Occipital lobe (tissue), 2 donors: ENCODE data around the gene ARTN. TPM values are rescaled to one million over a fixed set of nuclear protein-coding genes. Genes with fewer than 3 reads are reported as not detected.
A peak's percentile ranks its signal among the peaks of the same experiment; 100 is the strongest.

Experiments
- DNase-seq: peaks from one replicate; lab custom pipeline; 2025; lab: John Stamatoyannopoulos, UW
- total RNA-seq: library from RNA; depleted of rRNA; stranded (reverse); fragments of >200 nt; gene quantifications from one replicate; pipeline ENCODE4 v1.2.3, GENCODE V29; 2014

The ARTN gene
- total RNA-seq, 1 donor from 2014 or later = 0.62 TPM

DNA sequence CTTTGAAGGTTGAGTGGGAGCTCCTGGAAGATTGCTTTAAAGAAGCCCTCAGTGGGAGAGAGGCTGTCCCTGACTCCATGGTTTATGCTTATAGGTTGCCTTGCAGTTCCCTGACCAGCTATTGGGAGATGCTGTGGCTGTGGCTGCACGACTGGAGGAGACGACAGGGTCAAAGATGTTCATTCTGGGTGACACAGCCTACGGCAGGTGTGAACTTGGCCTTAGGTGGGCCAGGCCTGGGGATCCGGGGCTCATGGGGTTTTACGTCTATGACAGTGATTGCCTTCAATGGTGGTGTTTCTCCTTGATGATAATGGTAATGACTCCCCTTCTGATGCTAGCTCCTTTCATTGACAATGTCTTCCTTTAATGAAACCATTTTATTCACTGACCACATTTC lies 36.9 kb downstream of the ARTN start:
- no peak for DNase-seq

DNA sequence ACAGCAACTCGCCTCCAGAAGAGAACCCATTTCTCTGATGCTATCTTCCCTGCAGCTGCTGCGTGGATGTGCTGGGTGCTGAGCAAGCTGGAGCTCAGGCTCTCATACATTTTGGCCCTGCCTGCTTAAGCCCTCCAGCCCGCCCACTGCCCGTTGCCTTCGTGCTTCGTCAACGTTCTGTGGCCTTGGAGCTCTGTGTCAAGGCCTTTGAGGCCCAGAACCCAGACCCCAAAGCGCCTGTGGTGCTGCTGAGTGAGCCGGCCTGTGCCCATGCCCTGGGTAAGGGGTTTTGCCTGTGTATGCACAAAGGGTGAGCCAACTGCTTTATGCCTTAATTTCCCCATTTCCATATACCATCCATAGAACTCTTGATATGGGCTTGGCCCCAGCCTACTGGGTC lies 37.3 kb downstream of the ARTN start:
- no peak for DNase-seq

DNA sequence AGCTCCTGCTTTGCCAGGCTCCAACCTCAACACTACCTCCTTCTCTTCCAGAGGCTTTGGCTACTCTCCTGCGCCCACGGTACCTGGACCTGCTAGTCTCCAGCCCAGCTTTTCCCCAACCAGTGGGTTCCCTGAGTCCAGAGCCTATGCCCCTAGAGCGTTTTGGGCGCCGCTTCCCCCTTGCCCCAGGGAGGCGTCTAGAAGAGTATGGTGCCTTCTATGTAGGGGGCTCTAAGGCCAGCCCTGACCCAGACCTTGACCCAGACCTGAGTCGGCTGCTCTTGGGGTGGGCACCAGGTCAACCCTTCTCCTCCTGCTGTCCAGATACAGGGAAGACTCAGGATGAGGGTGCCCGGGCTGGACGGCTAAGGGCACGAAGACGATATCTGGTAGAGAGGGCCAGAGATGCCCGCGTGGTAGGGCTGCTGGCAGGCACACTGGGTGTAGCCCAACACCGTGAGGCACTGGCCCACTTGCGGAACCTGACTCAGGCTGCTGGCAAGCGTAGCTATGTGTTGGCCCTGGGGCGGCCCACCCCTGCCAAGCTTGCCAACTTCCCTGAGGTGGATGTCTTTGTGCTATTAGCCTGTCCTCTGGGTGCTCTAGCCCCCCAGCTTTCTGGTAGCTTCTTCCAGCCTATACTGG lies 37.9 kb downstream of the ARTN start:
- DNase-seq = no peak

DNA sequence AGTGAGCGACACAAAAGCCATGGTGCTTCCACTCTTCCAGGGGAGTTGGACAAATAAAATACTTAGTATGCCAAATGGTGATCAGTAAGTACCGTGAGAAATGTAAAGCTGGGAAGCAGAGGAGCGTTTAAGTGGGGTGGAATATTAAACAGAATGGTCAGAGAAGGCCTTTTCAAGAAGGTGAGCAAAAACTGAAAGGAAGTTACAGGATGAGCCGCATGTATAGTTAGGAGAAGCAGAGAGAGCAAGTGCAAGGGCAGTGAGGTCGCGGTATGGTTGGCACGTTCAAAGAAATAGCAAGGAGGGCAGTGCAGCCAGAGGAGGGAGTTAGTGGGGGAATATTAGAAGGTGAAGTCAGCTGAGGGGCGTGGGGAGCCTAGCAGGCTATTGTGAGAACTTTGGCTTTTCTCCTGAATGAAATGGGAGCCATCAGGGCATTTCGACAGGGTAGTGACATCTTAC lies 40.4 kb downstream of the ARTN start:
- no peak for DNase-seq

DNA sequence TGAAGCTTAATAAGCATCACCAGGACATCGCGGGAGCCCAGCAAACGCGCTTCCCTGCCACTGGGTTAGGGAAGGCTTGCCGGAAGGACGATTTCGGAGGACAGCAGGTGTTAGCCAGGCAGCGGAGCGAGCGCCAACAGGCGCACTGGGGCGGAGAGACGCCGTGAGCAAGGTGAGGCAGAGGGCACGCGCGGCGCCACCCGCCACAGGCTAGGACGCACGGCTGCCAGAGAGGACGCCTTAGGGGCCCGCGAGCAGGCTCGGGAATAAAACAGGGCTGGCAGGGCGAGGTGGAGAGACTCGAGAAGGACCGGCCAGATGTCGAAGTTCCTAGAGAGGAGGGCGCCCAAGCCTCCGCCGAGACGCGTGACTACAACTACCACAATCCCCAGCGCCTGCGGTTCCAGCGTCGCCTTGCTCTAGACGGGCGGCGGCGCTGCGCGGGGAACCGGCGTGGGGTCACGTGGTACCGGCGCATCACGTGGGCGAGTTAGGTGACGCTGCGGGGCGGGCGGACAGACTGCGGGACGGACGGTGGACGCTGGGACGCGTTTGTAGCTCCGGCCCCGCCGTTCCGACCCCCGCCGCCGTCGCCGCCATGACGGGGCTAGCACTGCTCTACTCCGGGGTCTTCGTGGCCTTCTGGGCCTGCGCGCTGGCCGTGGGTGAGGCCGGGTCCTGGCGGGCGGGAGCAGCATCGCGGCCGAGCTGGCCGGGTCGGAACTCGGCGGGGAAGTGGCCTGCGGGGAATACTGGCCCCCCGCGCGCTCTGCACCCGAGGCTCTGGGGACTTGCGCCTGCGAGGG lies 41.0 kb downstream of the ARTN start, which contains the start of gene ATP6V0B:
Gene ATP6V0B (plus strand): TSS at position 518 of the 806 bp plus-strand sequence. CDS start 81 bp downstream, at position 599.
- DNase-seq = peak; percentile 95

DNA sequence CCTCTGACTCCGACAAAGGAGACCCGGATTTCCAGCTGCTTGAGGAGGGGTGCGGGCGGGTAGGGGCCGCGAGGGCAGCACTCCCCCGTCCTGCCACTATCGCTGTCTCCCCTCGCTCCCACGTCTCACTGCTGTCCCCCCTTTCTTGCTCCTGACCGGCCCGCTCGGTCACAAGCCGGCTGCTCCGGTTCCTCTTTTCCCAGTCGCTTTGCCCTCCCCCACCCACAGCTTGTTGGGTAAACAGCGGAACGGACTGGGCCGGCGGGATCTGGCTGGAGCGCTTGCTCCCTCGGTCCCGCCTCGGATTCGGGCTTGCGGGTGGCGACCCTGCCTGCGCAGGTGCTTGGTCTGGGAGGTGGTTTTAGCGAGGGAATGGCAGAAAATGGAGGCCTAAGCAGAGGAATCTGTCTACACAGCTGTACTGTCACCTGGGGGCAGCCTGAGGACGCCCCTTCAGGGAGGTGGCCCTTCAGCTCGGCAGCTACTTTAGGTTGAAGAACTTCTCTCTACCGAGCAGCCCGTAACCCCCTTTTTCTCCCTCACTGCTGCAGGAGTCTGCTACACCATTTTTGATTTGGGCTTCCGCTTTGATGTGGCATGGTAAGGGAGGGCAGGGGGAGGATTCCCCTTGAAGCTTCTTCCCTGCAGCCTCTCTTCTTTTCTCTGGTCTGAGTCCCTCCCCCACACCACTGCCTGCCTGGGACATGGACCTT lies 41.8 kb downstream of the ARTN start:
- peak; percentile 17 for DNase-seq

DNA sequence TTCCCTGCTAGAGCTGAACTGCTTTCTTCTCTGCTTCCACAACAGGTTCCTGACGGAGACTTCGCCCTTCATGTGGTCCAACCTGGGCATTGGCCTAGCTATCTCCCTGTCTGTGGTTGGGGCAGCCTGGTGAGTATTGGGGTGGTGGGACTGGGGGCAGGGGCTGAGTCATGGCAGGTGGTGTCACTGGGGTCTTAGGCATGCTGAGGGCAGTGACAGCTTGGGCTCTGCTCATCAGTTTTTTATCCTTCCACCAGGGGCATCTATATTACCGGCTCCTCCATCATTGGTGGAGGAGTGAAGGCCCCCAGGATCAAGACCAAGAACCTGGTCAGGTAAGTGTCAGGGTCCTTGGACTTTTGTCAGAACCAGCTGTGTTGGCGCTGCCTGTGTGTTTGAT lies 42.4 kb downstream of the ARTN start:
- DNase-seq = no peak

DNA sequence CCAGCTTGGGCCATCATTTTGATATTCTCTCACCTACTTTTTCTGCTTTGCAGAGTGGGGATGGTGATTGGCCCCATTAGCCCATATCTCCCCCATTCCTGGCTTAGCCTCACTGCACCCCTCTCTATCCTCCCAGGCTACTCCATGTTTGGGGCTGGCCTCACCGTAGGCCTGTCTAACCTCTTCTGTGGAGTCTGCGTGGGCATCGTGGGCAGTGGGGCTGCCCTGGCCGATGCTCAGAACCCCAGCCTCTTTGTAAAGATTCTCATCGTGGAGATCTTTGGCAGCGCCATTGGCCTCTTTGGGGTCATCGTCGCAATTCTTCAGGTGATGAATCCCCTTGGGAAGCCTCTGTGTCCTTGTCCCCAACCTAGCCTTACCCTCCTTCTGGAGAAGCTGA lies 43.3 kb downstream of the ARTN start:
- no peak for DNase-seq

DNA sequence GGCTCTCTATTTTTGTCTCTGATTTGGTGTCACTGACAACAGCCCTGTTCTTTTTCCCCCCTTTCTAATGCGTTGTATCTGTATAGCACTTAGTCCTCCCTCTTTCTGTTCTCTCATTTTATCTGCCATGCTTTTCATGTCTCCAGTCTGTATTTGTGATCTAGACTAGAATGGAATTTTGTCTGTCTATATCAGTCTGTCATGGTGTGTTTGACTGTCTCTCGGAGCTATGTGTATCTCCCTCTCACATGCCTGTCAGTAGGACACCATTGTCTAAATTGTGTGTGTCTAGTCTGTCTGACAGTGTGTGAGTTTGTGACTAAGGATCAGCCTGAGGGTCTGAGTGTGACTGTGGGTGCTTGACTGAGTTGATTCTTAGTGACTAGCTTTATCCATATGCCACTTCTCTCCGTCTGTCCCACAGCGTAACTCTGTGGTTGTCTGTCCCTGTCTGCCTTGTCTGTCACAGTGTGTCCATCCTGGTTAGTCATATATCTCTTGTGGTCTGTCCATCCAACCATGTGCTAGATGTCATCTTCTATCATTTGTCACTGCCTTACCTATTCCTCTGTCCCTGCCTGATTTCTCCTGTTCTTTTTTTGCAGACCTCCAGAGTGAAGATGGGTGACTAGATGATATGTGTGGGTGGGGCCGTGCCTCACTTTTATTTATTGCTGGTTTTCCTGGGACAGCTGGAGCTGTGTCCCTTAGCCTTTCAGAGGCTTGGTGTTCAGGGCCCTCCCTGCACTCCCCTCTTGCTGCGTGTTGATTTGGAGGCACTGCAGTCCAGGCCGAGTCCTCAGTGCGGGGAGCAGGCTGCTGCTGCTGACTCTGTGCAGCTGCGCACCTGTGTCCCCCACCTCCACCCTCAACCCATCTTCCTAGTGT lies 44.0 kb downstream of the ARTN start:
- DNase-seq = no peak

DNA sequence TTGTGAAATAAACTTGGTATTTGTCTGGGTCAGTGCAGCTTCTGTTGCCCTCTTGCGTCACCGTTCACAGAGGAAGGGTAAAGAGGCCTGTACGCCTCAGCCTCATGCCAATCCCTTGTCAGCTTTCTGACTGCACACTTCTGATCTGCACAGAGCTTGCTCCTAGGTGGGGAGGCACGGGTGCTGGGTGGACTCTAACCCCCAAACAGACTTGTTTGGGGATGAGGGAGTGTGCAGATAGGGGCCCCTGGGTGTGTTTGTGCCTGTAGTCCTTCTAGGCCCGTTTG lies 44.6 kb downstream of the ARTN start:
- no peak for DNase-seq

DNA sequence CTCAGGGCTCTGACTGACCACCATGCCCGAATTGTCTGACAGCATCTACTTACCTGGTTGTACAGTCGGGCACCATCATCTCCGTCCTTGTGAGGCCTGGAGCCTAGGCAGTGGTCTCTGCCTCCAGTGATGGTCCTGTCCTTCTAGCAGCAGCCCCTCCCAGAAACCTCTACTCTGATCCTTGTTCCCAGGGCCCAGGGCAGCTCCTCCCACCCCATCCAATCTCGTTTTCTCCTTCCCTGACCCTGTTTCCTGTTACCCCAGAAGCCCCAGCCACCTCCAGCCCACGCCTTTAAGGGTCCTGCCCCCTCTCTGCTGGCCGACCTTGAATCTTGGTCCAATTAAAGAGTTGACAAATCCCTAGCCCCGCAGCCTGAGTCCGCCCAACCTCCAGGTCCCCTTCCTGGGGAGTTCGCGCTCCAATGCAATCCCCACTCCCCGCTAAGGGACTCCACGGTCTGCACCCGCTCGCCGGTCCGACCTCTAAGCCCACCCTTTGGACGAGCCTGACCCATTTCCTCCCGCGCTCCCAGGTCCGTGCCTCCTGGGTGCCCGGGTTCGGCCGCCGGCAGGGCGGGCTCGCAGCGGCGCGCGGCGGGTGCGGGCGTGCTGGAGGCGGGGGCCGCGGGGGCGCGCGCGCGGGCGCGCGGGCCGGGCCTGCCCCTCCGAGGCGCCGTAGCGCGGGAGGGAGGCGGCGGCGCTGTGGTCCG lies 45.1 kb downstream of the ARTN start, which contains the start of gene B4GALT2:
Gene B4GALT2 (plus strand): TSS at position 660 of the 710 bp plus-strand sequence. CDS start 1,951 bp downstream, outside the sequence.
- DNase-seq = no peak

DNA sequence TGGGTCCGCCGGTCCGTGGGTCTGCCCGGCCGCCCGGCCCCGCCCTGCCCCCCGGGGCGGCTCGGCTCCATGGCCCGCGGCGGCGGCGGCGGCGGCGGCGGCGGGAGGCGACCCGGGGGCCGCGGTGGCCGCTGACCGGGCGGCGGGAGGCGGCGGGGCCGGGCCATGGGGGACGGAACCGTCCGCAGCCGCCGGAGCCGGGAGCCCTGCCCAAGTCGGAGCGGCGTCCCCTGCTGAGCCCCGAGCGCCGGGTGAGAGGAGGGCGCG lies 45.6 kb downstream of the ARTN start:
- DNase-seq = no peak

DNA sequence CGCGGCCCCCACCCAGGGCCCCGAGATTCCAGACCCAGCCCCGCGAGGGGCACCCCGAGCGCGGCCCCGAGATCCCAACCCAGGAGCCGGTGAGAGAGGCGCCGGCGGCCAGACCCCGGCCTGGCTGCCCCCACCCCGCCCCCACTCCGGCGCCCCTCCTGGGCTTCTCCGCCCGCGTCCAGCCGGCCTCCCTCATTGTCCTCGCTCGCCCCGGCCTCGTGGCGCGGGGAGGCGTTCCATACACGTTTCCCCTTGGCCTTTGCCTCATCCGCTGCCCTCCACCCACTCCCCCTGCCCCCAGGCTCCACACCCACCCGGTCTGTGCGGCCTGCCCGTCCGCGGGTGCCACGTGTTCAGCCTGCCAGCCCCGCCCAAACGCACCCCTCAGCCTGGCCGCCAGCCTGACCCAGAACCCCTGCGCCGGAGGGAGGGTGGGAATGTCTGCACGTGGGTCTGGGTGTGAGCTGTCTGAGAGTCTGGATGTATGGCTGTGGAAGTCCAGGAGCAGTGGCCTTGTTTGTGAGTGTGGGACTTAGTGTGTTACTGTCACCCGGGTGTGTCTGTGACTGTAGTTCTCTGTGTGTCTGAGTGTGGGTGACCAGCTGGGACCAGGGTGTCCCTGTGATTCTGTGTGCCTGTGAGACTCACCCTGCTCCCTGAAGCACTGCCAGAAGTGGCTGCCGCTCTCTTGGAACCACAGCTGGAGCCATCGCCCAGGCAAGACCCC lies 46.1 kb downstream of the ARTN start:
- peak; percentile 55 for DNase-seq

DNA sequence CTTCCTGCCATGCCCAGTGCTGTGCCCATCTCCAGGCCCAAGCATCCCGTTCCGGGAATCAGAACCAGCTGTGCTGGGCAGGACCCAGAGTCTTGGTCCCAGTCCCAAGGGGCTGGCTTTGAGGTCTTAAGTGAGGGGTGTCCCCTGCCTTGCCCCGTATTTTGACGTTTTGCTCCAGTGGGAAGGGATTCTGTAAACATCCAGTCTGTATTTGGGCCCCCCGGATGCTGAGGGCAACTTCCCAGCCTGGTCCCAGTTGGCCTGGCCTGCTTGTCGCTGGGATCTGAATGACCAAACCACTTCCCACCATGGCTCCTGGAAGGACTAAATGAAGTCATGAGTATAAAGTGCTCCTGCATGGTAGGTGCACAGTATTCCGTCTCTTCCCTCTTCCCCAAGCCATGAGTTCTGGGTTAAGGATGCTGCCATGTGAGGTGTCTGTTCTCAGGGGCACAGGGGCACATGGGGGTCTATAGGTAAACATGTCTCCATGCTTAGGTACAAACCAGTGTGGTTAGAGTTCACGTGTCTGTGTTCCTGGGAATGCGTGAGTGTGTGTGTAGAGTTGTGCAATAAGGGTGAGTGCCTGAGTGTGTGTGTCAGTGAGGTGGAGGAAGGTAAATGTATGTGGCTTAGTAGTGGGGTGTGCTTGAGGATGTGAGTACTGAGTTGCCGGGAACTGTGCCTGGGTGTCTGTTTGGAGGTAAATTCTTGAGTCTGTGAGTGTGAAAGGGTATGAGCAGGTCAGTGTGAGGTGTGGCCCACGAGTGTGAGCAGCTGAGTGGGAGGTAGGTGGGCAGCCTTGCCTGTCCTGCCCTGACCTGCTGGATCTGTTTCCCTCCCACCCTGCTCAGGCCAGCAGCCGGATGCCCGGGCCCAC lies 46.9 kb downstream of the ARTN start:
- DNase-seq = no peak

DNA sequence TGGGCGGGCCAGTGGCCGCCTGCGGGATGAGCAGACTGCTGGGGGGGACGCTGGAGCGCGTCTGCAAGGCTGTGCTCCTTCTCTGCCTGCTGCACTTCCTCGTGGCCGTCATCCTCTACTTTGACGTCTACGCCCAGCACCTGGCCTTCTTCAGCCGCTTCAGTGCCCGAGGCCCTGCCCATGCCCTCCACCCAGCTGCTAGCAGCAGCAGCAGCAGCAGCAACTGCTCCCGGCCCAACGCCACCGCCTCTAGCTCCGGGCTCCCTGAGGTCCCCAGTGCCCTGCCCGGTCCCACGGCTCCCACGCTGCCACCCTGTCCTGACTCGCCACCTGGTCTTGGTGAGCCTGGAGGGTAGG lies 47.5 kb downstream of the ARTN start:
- no peak for DNase-seq

DNA sequence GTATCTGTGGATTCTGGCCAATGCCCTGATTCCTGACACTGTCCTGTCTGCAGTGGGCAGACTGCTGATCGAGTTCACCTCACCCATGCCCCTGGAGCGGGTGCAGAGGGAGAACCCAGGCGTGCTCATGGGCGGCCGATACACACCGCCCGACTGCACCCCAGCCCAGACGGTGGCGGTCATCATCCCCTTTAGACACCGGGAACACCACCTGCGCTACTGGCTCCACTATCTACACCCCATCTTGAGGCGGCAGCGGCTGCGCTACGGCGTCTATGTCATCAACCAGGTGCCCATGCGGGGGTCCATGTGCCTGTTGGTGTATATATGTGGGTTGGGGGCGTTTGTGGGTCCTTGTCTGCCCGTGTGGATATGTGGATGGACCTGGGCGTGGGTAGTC lies 48.0 kb downstream of the ARTN start:
- no peak for DNase-seq

DNA sequence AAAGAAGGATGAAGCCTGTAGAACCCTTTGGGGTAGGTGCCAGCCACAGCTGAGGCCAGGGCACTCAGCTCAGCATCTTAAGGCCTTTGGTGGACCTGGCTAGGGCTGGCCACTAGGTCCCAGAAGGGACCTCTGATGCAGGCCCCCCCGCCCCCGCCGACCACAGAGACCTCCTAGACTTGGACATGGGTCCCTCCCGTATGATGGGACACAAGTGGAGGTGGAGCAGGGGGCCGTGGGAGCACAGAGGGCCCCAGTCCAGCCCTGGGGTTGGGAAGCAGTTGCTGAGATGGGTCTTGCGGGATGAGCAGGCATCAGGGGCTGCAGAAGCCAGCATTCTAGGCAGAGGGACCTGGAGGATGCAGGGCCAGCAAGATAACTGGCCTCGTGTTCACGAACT lies 48.6 kb downstream of the ARTN start:
- DNase-seq = no peak

DNA sequence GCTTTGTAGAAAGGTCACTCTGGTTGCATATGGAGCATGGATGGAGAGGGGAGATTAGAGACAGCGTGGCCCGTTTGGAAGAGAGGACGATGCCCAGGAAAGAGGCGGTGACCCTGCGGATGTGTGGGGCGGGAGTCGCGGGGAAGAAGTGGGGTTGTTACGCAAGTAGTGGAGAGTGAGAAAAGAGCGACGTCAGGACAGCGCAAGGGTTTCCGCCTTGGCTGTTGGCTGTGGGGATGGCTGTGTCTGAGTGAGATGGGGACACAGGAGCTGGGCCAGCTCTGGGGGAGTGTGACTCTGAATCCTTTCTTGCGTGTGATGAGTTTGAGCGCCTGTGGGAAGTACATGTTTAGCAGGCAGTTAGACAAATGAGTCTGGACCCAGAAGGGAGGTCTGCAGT lies 49.2 kb downstream of the ARTN start:
- peak; percentile 64 for DNase-seq

DNA sequence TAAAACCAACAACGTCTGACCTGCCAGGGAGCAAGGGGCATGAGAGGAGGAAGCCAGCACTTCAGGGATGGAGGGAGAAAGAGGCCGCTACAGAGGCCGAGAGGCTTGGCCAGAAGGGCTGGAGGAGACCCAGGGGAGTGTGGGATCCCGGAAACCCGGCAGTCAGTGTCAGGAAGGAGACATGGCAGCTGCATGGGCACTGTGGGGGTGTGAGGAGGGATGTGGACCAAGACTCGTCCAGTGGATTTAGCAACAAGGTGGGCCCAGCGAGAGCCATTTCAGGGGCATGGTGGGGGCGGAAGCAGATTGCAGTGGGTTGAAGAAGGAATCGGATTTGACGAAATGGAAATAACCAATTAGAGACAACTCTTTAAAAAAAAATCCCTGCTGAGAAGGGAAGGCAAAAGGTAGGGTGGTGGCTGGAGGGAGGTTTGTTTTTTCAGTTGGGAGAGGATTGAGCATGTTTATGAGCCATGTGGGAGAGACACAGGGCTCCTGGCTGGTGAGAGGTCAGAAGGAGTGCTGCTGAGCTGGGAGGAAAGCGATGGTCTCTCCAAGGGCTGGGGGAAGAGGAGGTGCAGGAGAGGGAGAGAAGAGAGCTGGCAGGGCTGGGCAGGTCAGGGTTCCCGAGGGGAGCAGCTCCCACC lies 49.8 kb downstream of the ARTN start:
- DNase-seq = no peak
